ENCODE data around the gene CEP89.

DNA sequence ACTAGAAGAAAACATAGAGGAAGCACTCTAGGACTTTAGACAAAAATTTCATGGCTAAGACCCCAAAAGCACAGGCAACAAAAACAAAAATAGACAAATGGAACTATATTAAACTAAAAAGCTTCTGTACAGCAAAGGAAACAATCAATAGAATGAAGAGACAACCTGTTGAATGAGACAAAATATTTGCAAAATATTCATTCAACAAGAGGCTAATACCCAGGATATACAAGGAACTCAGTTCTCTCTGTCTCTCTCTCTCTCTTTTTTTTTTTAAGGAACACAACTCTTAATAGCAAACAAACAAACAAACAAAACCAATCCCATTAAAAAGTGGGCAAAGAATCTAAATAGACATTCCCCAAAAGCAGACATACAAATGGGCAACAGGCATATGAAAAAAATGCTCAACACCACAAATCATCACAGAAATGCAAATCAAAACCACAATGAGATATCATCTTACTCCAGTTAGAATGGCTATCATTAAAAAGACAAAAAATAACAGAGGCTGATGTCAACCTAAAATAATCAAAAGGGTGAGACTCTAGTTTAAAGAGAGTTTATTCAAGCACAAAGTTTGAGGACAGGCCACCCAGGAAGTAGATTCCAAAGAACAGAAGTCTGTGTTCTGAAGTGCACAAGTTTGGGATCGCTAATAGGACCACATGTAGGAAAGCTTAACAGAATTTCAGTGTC, 75.1 kb downstream of the CEP89 start:
- TF ChIP-seq, protein P1, sequence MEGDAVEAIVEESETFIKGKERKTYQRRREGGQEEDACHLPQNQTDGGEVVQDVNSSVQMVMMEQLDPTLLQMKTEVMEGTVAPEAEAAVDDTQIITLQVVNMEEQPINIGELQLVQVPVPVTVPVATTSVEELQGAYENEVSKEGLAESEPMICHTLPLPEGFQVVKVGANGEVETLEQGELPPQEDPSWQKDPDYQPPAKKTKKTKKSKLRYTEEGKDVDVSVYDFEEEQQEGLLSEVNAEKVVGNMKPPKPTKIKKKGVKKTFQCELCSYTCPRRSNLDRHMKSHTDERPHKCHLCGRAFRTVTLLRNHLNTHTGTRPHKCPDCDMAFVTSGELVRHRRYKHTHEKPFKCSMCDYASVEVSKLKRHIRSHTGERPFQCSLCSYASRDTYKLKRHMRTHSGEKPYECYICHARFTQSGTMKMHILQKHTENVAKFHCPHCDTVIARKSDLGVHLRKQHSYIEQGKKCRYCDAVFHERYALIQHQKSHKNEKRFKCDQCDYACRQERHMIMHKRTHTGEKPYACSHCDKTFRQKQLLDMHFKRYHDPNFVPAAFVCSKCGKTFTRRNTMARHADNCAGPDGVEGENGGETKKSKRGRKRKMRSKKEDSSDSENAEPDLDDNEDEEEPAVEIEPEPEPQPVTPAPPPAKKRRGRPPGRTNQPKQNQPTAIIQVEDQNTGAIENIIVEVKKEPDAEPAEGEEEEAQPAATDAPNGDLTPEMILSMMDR (IDR thresholded peaks at IDR 0.05; ENCODE audit: borderline replicate concordance, extremely low read depth, low read length, poor library complexity, severe bottlenecking), result no peak
- TF ChIP-seq EZH2 (IDR thresholded peaks at IDR 0.05; ENCODE audit: borderline replicate concordance, low read depth, low read length, severe bottlenecking), result no peak

Data from DND-41 (cell line).